Panc1 (cell line): ENCODE data around the gene KANSL3.

Experiments
- POLR2AphosphoS5 ChIP-seq: IDR thresholded peaks from 2 replicates; pipeline ENCODE4 v1.6.1; 2012; ENCODE audit warnings: mild to moderate bottlenecking, low read depth, low read length, moderate library complexity
- TCF7L2 ChIP-seq: IDR thresholded peaks from 2 replicates; pipeline ENCODE4 v1.6.1; 2011; ENCODE audit warnings: mild to moderate bottlenecking, low read depth, low read length, inconsistent platforms
- TF ChIP-seq, protein P1 (sequence below): fragments of 450-650 bp; IDR thresholded peaks from 2 replicates; pipeline ENCODE4 v1.5.1; 2017; ENCODE audit warnings: mild to moderate bottlenecking
- TF ChIP-seq, protein P2 (sequence below), 2 experiments: IDR thresholded peaks; 2 replicates each; pipeline ENCODE4 v1.6.1; 2011 to 2012; ENCODE audit warnings: low read depth in 2 of 2, control low read depth in 1 of 2, low read length in 1 of 2, mild to moderate bottlenecking in 1 of 2, moderate library complexity in 1 of 2; ENCODE audit not compliant: insufficient read depth in 1 of 2

DNA sequence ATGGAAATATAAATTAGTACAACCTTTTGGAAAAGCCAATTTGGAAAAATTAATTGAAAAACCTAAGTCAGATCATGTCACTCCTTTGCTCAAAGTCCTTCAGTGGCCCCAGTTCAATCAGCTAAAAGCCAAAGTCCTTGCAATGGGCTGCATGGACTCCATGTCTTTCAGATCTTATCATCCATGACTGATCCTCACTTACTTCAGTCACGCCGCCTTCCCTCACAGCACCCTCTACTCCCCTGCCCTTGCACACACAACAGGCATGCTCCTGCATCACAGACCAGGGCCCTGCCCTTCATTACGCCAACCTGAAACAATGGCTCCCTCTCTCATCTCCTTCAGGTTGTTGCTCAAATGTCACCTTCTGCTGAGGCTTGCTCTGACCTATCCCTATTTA lies 15.6 kb downstream of the KANSL3 start:
- TF ChIP-seq, protein P1, sequence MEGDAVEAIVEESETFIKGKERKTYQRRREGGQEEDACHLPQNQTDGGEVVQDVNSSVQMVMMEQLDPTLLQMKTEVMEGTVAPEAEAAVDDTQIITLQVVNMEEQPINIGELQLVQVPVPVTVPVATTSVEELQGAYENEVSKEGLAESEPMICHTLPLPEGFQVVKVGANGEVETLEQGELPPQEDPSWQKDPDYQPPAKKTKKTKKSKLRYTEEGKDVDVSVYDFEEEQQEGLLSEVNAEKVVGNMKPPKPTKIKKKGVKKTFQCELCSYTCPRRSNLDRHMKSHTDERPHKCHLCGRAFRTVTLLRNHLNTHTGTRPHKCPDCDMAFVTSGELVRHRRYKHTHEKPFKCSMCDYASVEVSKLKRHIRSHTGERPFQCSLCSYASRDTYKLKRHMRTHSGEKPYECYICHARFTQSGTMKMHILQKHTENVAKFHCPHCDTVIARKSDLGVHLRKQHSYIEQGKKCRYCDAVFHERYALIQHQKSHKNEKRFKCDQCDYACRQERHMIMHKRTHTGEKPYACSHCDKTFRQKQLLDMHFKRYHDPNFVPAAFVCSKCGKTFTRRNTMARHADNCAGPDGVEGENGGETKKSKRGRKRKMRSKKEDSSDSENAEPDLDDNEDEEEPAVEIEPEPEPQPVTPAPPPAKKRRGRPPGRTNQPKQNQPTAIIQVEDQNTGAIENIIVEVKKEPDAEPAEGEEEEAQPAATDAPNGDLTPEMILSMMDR: no peak
- no peak for TF ChIP-seq POLR2AphosphoS5
- no peak for TF ChIP-seq TCF7L2
- TF ChIP-seq, protein P2, sequence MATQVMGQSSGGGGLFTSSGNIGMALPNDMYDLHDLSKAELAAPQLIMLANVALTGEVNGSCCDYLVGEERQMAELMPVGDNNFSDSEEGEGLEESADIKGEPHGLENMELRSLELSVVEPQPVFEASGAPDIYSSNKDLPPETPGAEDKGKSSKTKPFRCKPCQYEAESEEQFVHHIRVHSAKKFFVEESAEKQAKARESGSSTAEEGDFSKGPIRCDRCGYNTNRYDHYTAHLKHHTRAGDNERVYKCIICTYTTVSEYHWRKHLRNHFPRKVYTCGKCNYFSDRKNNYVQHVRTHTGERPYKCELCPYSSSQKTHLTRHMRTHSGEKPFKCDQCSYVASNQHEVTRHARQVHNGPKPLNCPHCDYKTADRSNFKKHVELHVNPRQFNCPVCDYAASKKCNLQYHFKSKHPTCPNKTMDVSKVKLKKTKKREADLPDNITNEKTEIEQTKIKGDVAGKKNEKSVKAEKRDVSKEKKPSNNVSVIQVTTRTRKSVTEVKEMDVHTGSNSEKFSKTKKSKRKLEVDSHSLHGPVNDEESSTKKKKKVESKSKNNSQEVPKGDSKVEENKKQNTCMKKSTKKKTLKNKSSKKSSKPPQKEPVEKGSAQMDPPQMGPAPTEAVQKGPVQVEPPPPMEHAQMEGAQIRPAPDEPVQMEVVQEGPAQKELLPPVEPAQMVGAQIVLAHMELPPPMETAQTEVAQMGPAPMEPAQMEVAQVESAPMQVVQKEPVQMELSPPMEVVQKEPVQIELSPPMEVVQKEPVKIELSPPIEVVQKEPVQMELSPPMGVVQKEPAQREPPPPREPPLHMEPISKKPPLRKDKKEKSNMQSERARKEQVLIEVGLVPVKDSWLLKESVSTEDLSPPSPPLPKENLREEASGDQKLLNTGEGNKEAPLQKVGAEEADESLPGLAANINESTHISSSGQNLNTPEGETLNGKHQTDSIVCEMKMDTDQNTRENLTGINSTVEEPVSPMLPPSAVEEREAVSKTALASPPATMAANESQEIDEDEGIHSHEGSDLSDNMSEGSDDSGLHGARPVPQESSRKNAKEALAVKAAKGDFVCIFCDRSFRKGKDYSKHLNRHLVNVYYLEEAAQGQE (IDR thresholded peaks at IDR 0.05; ENCODE audit: insufficient read depth in 1 of 2, low read depth in 2 of 2, low read length in 1 of 2): no peak
